Measurements from ENCODE around the gene SCRN1. TPM values are rescaled to one million over a fixed set of nuclear protein-coding genes. Genes with fewer than 3 reads are reported as not detected.

Gene SCRN1
- total RNA-seq, 1 donor from 2014 or later = 10.3 TPM

- DNase-seq = no peak
- intact Hi-C loops (cut with DNase I) = no loop called here
- no peak for ATAC-seq (ENCODE audit: poor library complexity)
These were observed 105.9 kb downstream of the SCRN1 start for GRCh38 chr7:29883462-29884398.

GRCh38 chr7:29882481-29882880 is 107.1 kb downstream of the SCRN1 start:
- intact Hi-C loops (cut with DNase I) = no loop called here
- DNase-seq (no peak), ATAC-seq (ENCODE audit: poor library complexity) (no peak)

GRCh38 chr7:29881724-29882123 is 107.9 kb downstream of the SCRN1 start:
- intact Hi-C loops (cut with DNase I) = no loop called here
- ATAC-seq (ENCODE audit: poor library complexity) (no peak), DNase-seq (no peak)

GRCh38 chr7:29879609-29880008 is 110.0 kb downstream of the SCRN1 start:
- intact Hi-C loops (cut with DNase I) = no loop called here
- DNase-seq (peak; percentile 48), ATAC-seq (ENCODE audit: poor library complexity) (peak; percentile 62)

GRCh38 chr7:29878081-29878688 is 111.4 kb downstream of the SCRN1 start:
- ATAC-seq (ENCODE audit: poor library complexity) (no peak), DNase-seq (no peak)
- intact Hi-C loops (cut with DNase I) = no loop called here

- DNase-seq (no peak), ATAC-seq (ENCODE audit: poor library complexity) (peak; percentile 65)
- intact Hi-C loops (cut with DNase I) = no loop called here
These were observed 112.4 kb downstream of the SCRN1 start for GRCh38 chr7:29877196-29877595.

- ATAC-seq (ENCODE audit: poor library complexity) (no peak), DNase-seq (no peak)
- intact Hi-C loops (cut with DNase I) = no loop called here
These were observed 113.9 kb downstream of the SCRN1 start for GRCh38 chr7:29875741-29876140.

GRCh38 chr7:29873644-29874294 is 115.8 kb downstream of the SCRN1 start:
- intact Hi-C loops (cut with DNase I) = no loop called here
- no peak for DNase-seq
- no peak for ATAC-seq (ENCODE audit: poor library complexity)

GRCh38 chr7:29871787-29872398 is 117.7 kb downstream of the SCRN1 start:
- ATAC-seq (ENCODE audit: poor library complexity) (no peak), DNase-seq (no peak)
- intact Hi-C loops (cut with DNase I) = no loop called here

Other genes with a start within 250 kb of the SCRN1 start
- 5.5 TPM for gene WIPF3, start 183.3 kb downstream of the SCRN1 start, total RNA-seq
- 8.6 TPM for gene FKBP14, start 36.9 kb upstream of the SCRN1 start, total RNA-seq
- 3.9 TPM for gene PLEKHA8, start 38.6 kb upstream of the SCRN1 start, total RNA-seq
- gene MTURN, start 145.2 kb upstream of the SCRN1 start, total RNA-seq = 17.7 TPM

Data from Right ventricle myocardium superior (tissue), 1 donor.